GM12891 (cell line): Measurements from ENCODE around the gene RPL18.

Experiments
- DNase-seq: peaks from one replicate; pipeline ENCODE4 v3.0.0; 2011; ENCODE audit warnings: low spot score; ENCODE audit not compliant: insufficient read length
- FAIRE-seq: peaks from 2 replicates; lab custom pipeline; 2011; peaks lifted over from hg19 to GRCh38; lab: Jason Lieb, UNC
- PAX5 ChIP-seq: IDR thresholded peaks from 2 replicates; pipeline ENCODE4 v1.6.1; 2011; ENCODE audit warnings: low read length, moderate library complexity, mild to moderate bottlenecking; ENCODE audit not compliant: insufficient read depth, severe bottlenecking
- POLR2A ChIP-seq: IDR thresholded peaks from 2 replicates; pipeline ENCODE4 v1.6.1; 2011; ENCODE audit warnings: low read depth, low read length, control low read depth
- POLR2AphosphoS5 ChIP-seq: IDR thresholded peaks from 2 replicates; pipeline ENCODE4 v1.6.1; 2011; ENCODE audit warnings: low read depth, low read length, control low read depth
- POU2F2 ChIP-seq: IDR thresholded peaks from 2 replicates; pipeline ENCODE4 v1.6.1; 2011; ENCODE audit warnings: low read depth, mild to moderate bottlenecking, control low read depth, low read length, moderate library complexity
- SPI1 ChIP-seq: IDR thresholded peaks from 2 replicates; pipeline ENCODE4 v1.6.1; 2011; ENCODE audit warnings: low read depth, low read length, control low read depth
- TAF1 ChIP-seq: IDR thresholded peaks from 2 replicates; pipeline ENCODE4 v1.6.1; 2011; ENCODE audit warnings: low read depth, low read length, control low read depth

RPL18 gene

GRCh38 chr19:48644355-48644754 lies 25.4 kb upstream of the RPL18 start:
- FAIRE-seq (no peak), DNase-seq (no peak)
- TF ChIP-seq PAX5 = no peak
- no peak for TF ChIP-seq POLR2AphosphoS5
- no peak for TF ChIP-seq TAF1
- TF ChIP-seq SPI1 = no peak
- TF ChIP-seq POU2F2 = no peak
- no peak for TF ChIP-seq POLR2A

GRCh38 chr19:48642862-48643261 lies 23.9 kb upstream of the RPL18 start:
- FAIRE-seq (no peak), DNase-seq (no peak)
- TF ChIP-seq POLR2A (no peak), SPI1 (no peak), TAF1 (no peak), POLR2AphosphoS5 (no peak), PAX5 (no peak), POU2F2 (no peak)

GRCh38 chr19:48641850-48642249 lies 22.9 kb upstream of the RPL18 start:
- TF ChIP-seq POLR2A (no peak), TAF1 (no peak), POU2F2 (no peak), SPI1 (no peak), PAX5 (no peak), POLR2AphosphoS5 (no peak)
- DNase-seq (no peak), FAIRE-seq (no peak)

GRCh38 chr19:48639483-48640375 lies 20.8 kb upstream of the RPL18 start:
- no peak for DNase-seq
- TF ChIP-seq TAF1 (no peak), POLR2A (no peak), SPI1 (no peak), PAX5 (no peak), POLR2AphosphoS5 (no peak), POU2F2 (no peak)
- no peak for FAIRE-seq

- FAIRE-seq (no peak), DNase-seq (no peak)
- TF ChIP-seq POLR2A (no peak), PAX5 (no peak), POLR2AphosphoS5 (no peak), POU2F2 (no peak)
These were observed 19.9 kb upstream of the RPL18 start for GRCh38 chr19:48638831-48639381.

GRCh38 chr19:48637948-48638830 lies 19.2 kb upstream of the RPL18 start:
- DNase-seq (peak; percentile 69), FAIRE-seq (peak; percentile 78)
- TF ChIP-seq POLR2A = no peak; the same call in 1 of the 2 replicates
- no peak for TF ChIP-seq SPI1
- peak; percentile 54; the same call in 1 of the 2 replicates for TF ChIP-seq TAF1
- peak; percentile 16; the same call in 1 of the 2 replicates for TF ChIP-seq POU2F2
- TF ChIP-seq POLR2AphosphoS5 = no peak
- no peak for TF ChIP-seq PAX5

GRCh38 chr19:48637449-48637947 lies 18.5 kb upstream of the RPL18 start:
- FAIRE-seq (peak; percentile 97), DNase-seq (peak; percentile 94)
- TF ChIP-seq POLR2AphosphoS5 (no peak), POLR2A (no peak), TAF1 (no peak), PAX5 (peak; percentile 86), SPI1 (no peak), POU2F2 (0 out of 2 replicates have a peak, but pooled peaks have one; percentile 28)

- FAIRE-seq = no peak
- no peak for TF ChIP-seq TAF1
- no peak for TF ChIP-seq SPI1
- TF ChIP-seq POU2F2 = no peak
- no peak for TF ChIP-seq POLR2AphosphoS5
- no peak for TF ChIP-seq PAX5
- no peak for TF ChIP-seq POLR2A
- no peak for DNase-seq
These were observed 18.0 kb upstream of the RPL18 start, which contains the start of gene DBP for GRCh38 chr19:48636859-48637448. Gene DBP, minus strand, starts transcription at chr19:48637379. Its CDS starts 385 bp downstream, at chr19:48636994.
